ENCODE measurements around the gene FAAH. TPM values are rescaled to one million over a fixed set of nuclear protein-coding genes. Genes with fewer than 3 reads are reported as not detected.

FAAH gene
- total and polyA plus RNA-seq, 2 of the 13 experiments (the other 11 are each of a cell fraction or from before 2014, with no cell fraction given), result 5.4 to 11.0 TPM

DNA sequence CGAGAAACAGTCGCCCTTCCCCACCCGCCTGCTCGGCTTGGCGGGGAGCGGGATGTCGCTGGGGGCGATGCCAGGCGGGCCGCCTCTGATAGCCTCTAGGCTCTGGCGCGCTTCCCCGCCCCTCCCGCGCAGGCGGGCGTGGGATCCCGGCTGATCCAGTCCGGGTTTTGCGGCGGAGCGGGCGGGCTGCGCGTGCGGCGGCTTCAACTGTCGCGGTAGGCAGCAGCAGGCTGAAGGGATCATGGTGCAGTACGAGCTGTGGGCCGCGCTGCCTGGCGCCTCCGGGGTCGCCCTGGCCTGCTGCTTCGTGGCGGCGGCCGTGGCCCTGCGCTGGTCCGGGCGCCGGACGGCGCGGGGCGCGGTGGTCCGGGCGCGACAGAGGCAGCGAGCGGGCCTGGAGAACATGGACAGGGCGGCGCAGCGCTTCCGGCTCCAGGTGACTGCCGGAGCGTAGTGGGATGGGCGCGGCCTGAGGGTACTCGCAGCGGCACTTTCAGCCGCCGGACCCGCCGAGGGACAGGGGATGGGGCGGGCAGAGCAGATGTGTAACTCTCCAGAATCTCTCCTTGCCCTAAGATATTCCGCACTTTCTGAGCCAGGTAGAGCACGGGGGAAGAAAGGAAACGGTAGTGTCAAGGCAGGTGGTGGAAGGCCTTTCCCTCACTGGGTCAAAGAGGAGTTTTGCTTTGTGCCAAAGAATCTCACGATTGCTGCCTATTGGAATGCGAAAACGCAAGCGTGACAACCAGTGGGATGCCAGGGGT is at the start of gene FAAH (continued):
- no peak for TF ChIP-seq PHB2 (IDR thresholded peaks at IDR 0.05; ENCODE audit: partially characterized antibody)
- TF ChIP-seq, protein P1, sequence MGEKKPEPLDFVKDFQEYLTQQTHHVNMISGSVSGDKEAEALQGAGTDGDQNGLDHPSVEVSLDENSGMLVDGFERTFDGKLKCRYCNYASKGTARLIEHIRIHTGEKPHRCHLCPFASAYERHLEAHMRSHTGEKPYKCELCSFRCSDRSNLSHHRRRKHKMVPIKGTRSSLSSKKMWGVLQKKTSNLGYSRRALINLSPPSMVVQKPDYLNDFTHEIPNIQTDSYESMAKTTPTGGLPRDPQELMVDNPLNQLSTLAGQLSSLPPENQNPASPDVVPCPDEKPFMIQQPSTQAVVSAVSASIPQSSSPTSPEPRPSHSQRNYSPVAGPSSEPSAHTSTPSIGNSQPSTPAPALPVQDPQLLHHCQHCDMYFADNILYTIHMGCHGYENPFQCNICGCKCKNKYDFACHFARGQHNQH (CRISPR knock-in tag; IDR thresholded peaks at IDR 0.05), result peak; percentile 40; the same call in 1 of the 2 replicates
- TF ChIP-seq ZNF510 (CRISPR knock-in tag; IDR thresholded peaks at IDR 0.05; ENCODE audit: low read depth), result peak; percentile 82
- TF ChIP-seq SYNCRIP (IDR thresholded peaks at IDR 0.05; ENCODE audit: insufficient read depth, low read depth, low read length), result no peak
- TF ChIP-seq MEIS2 (CRISPR knock-in tag; IDR thresholded peaks at IDR 0.05), result peak; percentile 95
- peak; percentile 76; the same call in 1 of the 2 replicates for TF ChIP-seq NRL (CRISPR knock-in tag; IDR thresholded peaks at IDR 0.05; ENCODE audit: borderline replicate concordance)
- 0 out of 2 replicates have a peak, but pooled peaks have one; percentile 26 for TF ChIP-seq FLYWCH1 (CRISPR knock-in tag; IDR thresholded peaks at IDR 0.05)
- TF ChIP-seq, protein P2, sequence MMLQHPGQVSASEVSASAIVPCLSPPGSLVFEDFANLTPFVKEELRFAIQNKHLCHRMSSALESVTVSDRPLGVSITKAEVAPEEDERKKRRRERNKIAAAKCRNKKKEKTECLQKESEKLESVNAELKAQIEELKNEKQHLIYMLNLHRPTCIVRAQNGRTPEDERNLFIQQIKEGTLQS (CRISPR knock-in tag; IDR thresholded peaks at IDR 0.05), result no peak
- no peak for TF ChIP-seq TRIM24 (CRISPR knock-in tag; IDR thresholded peaks at IDR 0.05)
- TF ChIP-seq YEATS2 (CRISPR knock-in tag; IDR thresholded peaks at IDR 0.05; ENCODE audit: borderline replicate concordance), result peak; percentile 38; the same call in 1 of the 2 replicates
- TF ChIP-seq ISX (CRISPR knock-in tag; conservative IDR thresholded peaks at IDR 0.05), result 0 out of 2 replicates have a peak, but pooled peaks have one; percentile 45
- TF ChIP-seq TBL1XR1 (IDR thresholded peaks at IDR 0.05; ENCODE audit: borderline replicate concordance, low read length, partially characterized antibody), result no peak
- TF ChIP-seq ZNF543 (CRISPR knock-in tag; IDR thresholded peaks at IDR 0.05), result no peak; the same call in 1 of the 2 replicates
- TF ChIP-seq, protein P3, sequence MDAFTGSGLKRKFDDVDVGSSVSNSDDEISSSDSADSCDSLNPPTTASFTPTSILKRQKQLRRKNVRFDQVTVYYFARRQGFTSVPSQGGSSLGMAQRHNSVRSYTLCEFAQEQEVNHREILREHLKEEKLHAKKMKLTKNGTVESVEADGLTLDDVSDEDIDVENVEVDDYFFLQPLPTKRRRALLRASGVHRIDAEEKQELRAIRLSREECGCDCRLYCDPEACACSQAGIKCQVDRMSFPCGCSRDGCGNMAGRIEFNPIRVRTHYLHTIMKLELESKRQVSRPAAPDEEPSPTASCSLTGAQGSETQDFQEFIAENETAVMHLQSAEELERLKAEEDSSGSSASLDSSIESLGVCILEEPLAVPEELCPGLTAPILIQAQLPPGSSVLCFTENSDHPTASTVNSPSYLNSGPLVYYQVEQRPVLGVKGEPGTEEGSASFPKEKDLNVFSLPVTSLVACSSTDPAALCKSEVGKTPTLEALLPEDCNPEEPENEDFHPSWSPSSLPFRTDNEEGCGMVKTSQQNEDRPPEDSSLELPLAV (CRISPR knock-in tag; conservative IDR thresholded peaks at IDR 0.05; ENCODE audit: low read depth), result 0 out of 2 replicates have a peak, but pooled peaks have one; percentile 71
- TF ChIP-seq ZNF549 (CRISPR knock-in tag; IDR thresholded peaks at IDR 0.05), result no peak
- no peak for TF ChIP-seq MAFK (conservative IDR thresholded peaks at IDR 0.05 in 1 of 2, IDR thresholded peaks at IDR 0.05 in 1 of 2; ENCODE audit: low read length in 2 of 2)
- peak; percentile 76; the same call in 1 of the 2 replicates for TF ChIP-seq TARDBP (CRISPR knock-in tag; IDR thresholded peaks at IDR 0.05)
- TF ChIP-seq SP1 (IDR thresholded peaks at IDR 0.05), result no peak
- peak; percentile 78; the same call in 1 of the 2 replicates for TF ChIP-seq SP1 (CRISPR knock-in tag; IDR thresholded peaks at IDR 0.05)
- TF ChIP-seq, protein P4, sequence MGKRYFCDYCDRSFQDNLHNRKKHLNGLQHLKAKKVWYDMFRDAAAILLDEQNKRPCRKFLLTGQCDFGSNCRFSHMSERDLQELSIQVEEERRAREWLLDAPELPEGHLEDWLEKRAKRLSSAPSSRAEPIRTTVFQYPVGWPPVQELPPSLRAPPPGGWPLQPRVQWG (CRISPR knock-in tag; IDR thresholded peaks at IDR 0.05; ENCODE audit: borderline replicate concordance, low read depth), result peak; percentile 45; the same call in 1 of the 2 replicates
- TF ChIP-seq NFE2 (CRISPR knock-in tag; IDR thresholded peaks at IDR 0.05), result no peak
- TF ChIP-seq NR1H2 (CRISPR knock-in tag; IDR thresholded peaks at IDR 0.05; ENCODE audit: borderline replicate concordance, low read depth), result no peak
- 0 out of 2 replicates have a peak, but pooled peaks have one; percentile 54 for TF ChIP-seq ZFP90 (CRISPR knock-in tag; IDR thresholded peaks at IDR 0.05; ENCODE audit: borderline replicate concordance)
- TF ChIP-seq ZNF124 (CRISPR knock-in tag; IDR thresholded peaks at IDR 0.05), result peak; percentile 73; the same call in 1 of the 2 replicates
- TF ChIP-seq ZNF224 (CRISPR knock-in tag; IDR thresholded peaks at IDR 0.05), result no peak
- no peak for TF ChIP-seq ZNF234 (CRISPR knock-in tag; conservative IDR thresholded peaks at IDR 0.05)
- TF ChIP-seq FOXK2 (IDR thresholded peaks at IDR 0.05), result no peak
